HCT116 (cell line): Measurements from ENCODE around the gene TCF7L1. TPM values are rescaled to one million over a fixed set of nuclear protein-coding genes. Genes with fewer than 3 reads are reported as not detected.

Source experiments
- ATAC-seq: fragments of 200-7000 bp; cut with Tn5 transposase; 2 replicates; pipeline ENCODE4 v1.9.1; 2020; ENCODE audit warnings: mild to moderate bottlenecking, moderate library complexity
- BruUV-seq: library from RNA; stranded (reverse); fragments of 400-500 nt; replicated peaks from 2 replicates; lab custom pipeline; 2021; lab: Mats Ljungman, UMichigan
- CTCF ChIA-PET: fragments of 300-600 bp; sonication (Branson Sonifier 250); formaldehyde crosslinking; loops from one replicate; lab custom pipeline; 2021; ENCODE audit warnings: antibody characterized with exemption; lab: Charles Lee
- POLR2A ChIA-PET: fragments of 300-600, 350-600 bp; sonication (Branson Sonifier 250); formaldehyde crosslinking; loops from one replicate; lab custom pipeline; 2021; ENCODE audit warnings: antibody characterized with exemption; lab: Charles Lee
- RAD21 ChIA-PET, 2 experiments: fragments of 300-600 bp; sonication (Branson Sonifier 250); formaldehyde crosslinking; loops; one replicate each; lab custom pipeline; 2023; ENCODE audit warnings: low total read pairs in 2 of 2; ENCODE audit not compliant: uncharacterized antibody in 2 of 2, unreplicated experiment in 2 of 2, low non-redundant PET in 1 of 2; lab: Charles Lee
- DNase-seq: peaks from one replicate; pipeline ENCODE4 v3.0.0-alpha.2; 2010; ENCODE audit warnings: low read depth, low spot score
- H2AFZ ChIP-seq: fragments of 200-600 bp; shearing (Covaris generic), sonication (generic); 2 replicates; pipeline ENCODE4 v1.6.1; 2017; ENCODE audit warnings: low read depth, mixed run types, mixed read lengths, antibody characterized with exemption, low read length; ENCODE audit not compliant: poor library complexity, severe bottlenecking
- H3K27ac ChIP-seq: 2 replicates; pipeline ENCODE4 v1.5.1; 2012; ENCODE audit warnings: low read depth, low read length
- H3K27me3 ChIP-seq: fragments of 200-600 bp; sonication (generic); 2 replicates; pipeline ENCODE4 v1.6.1; 2016; ENCODE audit warnings: mixed run types, low read length, mixed read lengths; ENCODE audit not compliant: insufficient read depth
- H3K36me3 ChIP-seq, 2 experiments: fragments of 200-500 bp in 1 of 2; fragments of 200-600 bp in 1 of 2; sonication (Bioruptor generic) in 1 of 2; sonication (generic) in 1 of 2; 2 replicates each; pipeline versions ENCODE4 v1.5.1 to v1.6.1; 2014 to 2016; ENCODE audit warnings: low read length in 2 of 2, inconsistent platforms in 1 of 2, mixed read lengths in 1 of 2, mixed run types in 1 of 2; ENCODE audit not compliant: insufficient read depth in 2 of 2, control insufficient read depth in 1 of 2
- H3K4me1 ChIP-seq, 2 experiments: fragments of 200-600 bp in 1 of 2; sonication (generic) in 1 of 2; 2 replicates each; pipeline versions ENCODE4 v1.5.1 to v1.6.1; 2012 to 2017; ENCODE audit warnings: low read length in 2 of 2, inconsistent platforms in 1 of 2, mild to moderate bottlenecking in 1 of 2, mixed read lengths in 1 of 2, mixed run types in 1 of 2, moderate library complexity in 1 of 2; ENCODE audit not compliant: insufficient read depth in 2 of 2, control insufficient read depth in 1 of 2
- H3K4me2 ChIP-seq: fragments of 200-600 bp; sonication (generic); 2 replicates; pipeline ENCODE4 v1.6.1; 2017; ENCODE audit warnings: mixed run types, low read length, mixed read lengths
- H3K4me3 ChIP-seq, 2 experiments: fragments of 200-600 bp in 1 of 2; sonication (generic) in 1 of 2; replicated peaks in 1 of 2; 2 replicates each; pipeline ENCODE4 v1.5.1; 2011 to 2016; ENCODE audit warnings: low read length in 2 of 2, control low read depth in 1 of 2, low read depth in 1 of 2, mild to moderate bottlenecking in 1 of 2, mixed read lengths in 1 of 2, mixed run types in 1 of 2
- H3K79me2 ChIP-seq: fragments of 200-600 bp; sonication (generic); 2 replicates; pipeline ENCODE4 v1.6.1; 2017; ENCODE audit warnings: mild to moderate bottlenecking, mixed run types, low read length, moderate library complexity, mixed read lengths; ENCODE audit not compliant: insufficient read depth
- H3K9ac ChIP-seq: fragments of 200-600 bp; sonication (generic); 2 replicates; pipeline ENCODE4 v1.6.1; 2016; ENCODE audit warnings: low read length, mixed read lengths
- H3K9me2 ChIP-seq: fragments of 200-600 bp; sonication (generic), shearing (Covaris generic); 2 replicates; pipeline ENCODE4 v1.6.1; 2017; ENCODE audit warnings: mixed run types, mild to moderate bottlenecking, moderate library complexity; ENCODE audit not compliant: insufficient read depth
- H3K9me3 ChIP-seq, 2 experiments: fragments of 200-500 bp in 1 of 2; fragments of 200-600 bp in 1 of 2; sonication (Bioruptor generic) in 1 of 2; sonication (generic) in 1 of 2; 2 replicates each; pipeline ENCODE4 v1.6.1; 2014 to 2017; ENCODE audit warnings: low read length in 2 of 2, mixed read lengths in 2 of 2, inconsistent platforms in 1 of 2, low read depth in 1 of 2, mild to moderate bottlenecking in 1 of 2, mixed run types in 1 of 2, moderate library complexity in 1 of 2; ENCODE audit not compliant: control insufficient read depth in 1 of 2, insufficient read depth in 1 of 2
- H4K20me1 ChIP-seq: fragments of 200-600 bp; sonication (generic), shearing (Covaris generic); 2 replicates; pipeline ENCODE4 v1.6.1; 2017; ENCODE audit warnings: mixed run types, mild to moderate bottlenecking, moderate library complexity; ENCODE audit not compliant: insufficient read depth
- CEBPB ChIP-seq: IDR thresholded peaks from 2 replicates; pipeline ENCODE4 v1.6.1; 2012; ENCODE audit warnings: low read depth
- EGR1 ChIP-seq: IDR thresholded peaks from 2 replicates; pipeline ENCODE4 v1.6.1; 2012; ENCODE audit warnings: low read depth
- ELF1 ChIP-seq: IDR thresholded peaks from 2 replicates; pipeline ENCODE4 v1.6.1; 2012; ENCODE audit warnings: low read depth, borderline replicate concordance
- EZH2 ChIP-seq: fragments of 200-600 bp; sonication (generic); IDR thresholded peaks from 2 replicates; pipeline ENCODE4 v1.6.1; 2017; ENCODE audit warnings: antibody characterized with exemption, mixed run types
- EZH2phosphoT487 ChIP-seq: fragments of 200-600 bp; IDR thresholded peaks from 2 replicates; pipeline ENCODE4 v1.6.1; 2018; ENCODE audit warnings: antibody characterized with exemption, borderline replicate concordance
- JUND ChIP-seq: IDR thresholded peaks from 2 replicates; pipeline ENCODE4 v1.6.1; 2012
- MAX ChIP-seq: IDR thresholded peaks from 2 replicates; pipeline ENCODE4 v1.6.1; 2012
- POLR2A ChIP-seq: IDR thresholded peaks from 2 replicates; pipeline ENCODE4 v1.7.0; 2011; ENCODE audit warnings: borderline replicate concordance; ENCODE audit not compliant: insufficient read depth, insufficient read length; ENCODE audit errors: extremely low read depth
- POLR2AphosphoS5 ChIP-seq: IDR thresholded peaks from 2 replicates; pipeline ENCODE4 v1.6.1; 2011; ENCODE audit warnings: mild to moderate bottlenecking, low read depth, low read length, moderate library complexity
- REST ChIP-seq: IDR thresholded peaks from 2 replicates; pipeline ENCODE4 v1.6.1; 2012; ENCODE audit warnings: low read depth
- SIN3A ChIP-seq: IDR thresholded peaks from 2 replicates; pipeline ENCODE4 v1.6.1; 2012; ENCODE audit warnings: low read depth
- SRF ChIP-seq: IDR thresholded peaks from 2 replicates; pipeline ENCODE4 v1.6.1; 2012; ENCODE audit warnings: low read depth
- TCF7L2 ChIP-seq: IDR thresholded peaks from 2 replicates; pipeline ENCODE4 v1.7.0; 2011; ENCODE audit warnings: borderline replicate concordance, inconsistent platforms; ENCODE audit not compliant: insufficient read depth, insufficient read length; ENCODE audit errors: extremely low read depth
- ZFX ChIP-seq: fragments of 450-650 bp; IDR thresholded peaks from 2 replicates; pipeline ENCODE4 v1.6.1; 2017
- intact Hi-C: fragments of 100-400 bp; cut with micrococcal nuclease; formaldehyde crosslinking; loops from 2 replicates; pipeline ENCODE4 v1.10.0; 2022
- total RNA-seq: library from RNA; stranded (reverse); gene quantifications from one replicate; pipeline ENCODE4 v1.2.1, GENCODE V29; 2021; ENCODE audit not compliant: unreplicated experiment
- TF ChIP-seq, protein P1 (sequence below), 3 experiments: fragments of 200-600 bp in 1 of 3; sonication (generic) in 1 of 3; IDR thresholded peaks in 2 of 3; conservative IDR thresholded peaks in 1 of 3; 2 replicates each; pipeline ENCODE4 v1.5.1; 2012 to 2017; ENCODE audit warnings: low read depth in 2 of 3, low read length in 2 of 3, antibody characterized with exemption in 1 of 3, borderline replicate concordance in 1 of 3, control low read depth in 1 of 3, mild to moderate bottlenecking in 1 of 3, mixed read lengths in 1 of 3, mixed run types in 1 of 3, moderate library complexity in 1 of 3; ENCODE audit not compliant: insufficient read depth in 1 of 3

TCF7L1 gene
- total RNA-seq, 1 experiment from 2014 or later, result 10.3 TPM

GRCh38 chr2:85137156-85137555, 4.0 kb downstream of the TCF7L1 start:
- no TSS peak for BruUV-seq
- no peaks in the 10 kb centered on the region for H3K27me3 ChIP-seq
- no peak for TF ChIP-seq MAX
- no peak for TF ChIP-seq CEBPB
- TF ChIP-seq POLR2A, result no peak
- TF ChIP-seq JUND, result no peak
- TF ChIP-seq, all 23 proteins: peak for 0
- H4K20me1 ChIP-seq, result no peaks in the 10 kb centered on the region
- no peak for DNase-seq
- no peak overlapping the region for H3K4me3 ChIP-seq
- RAD21 ChIA-PET, result no interaction called here
- H3K4me2 ChIP-seq, result no peak overlapping the region
- H2AFZ ChIP-seq, result no peak overlapping the region
- no peaks in the 10 kb centered on the region for H3K36me3 ChIP-seq
- CTCF ChIA-PET, result no interaction called here
- POLR2A ChIA-PET, result no interaction called here
- no peak for ATAC-seq
- peaks cover 6 to 13% of the 10 kb centered on the region in 2 experiments; a peak in 3 of 4 replicates for H3K4me1 ChIP-seq
- H3K9me2 ChIP-seq, result no peaks in the 10 kb centered on the region
- H3K27ac ChIP-seq, result no peak overlapping the region
- H3K79me2 ChIP-seq, result no peaks in the 10 kb centered on the region; the same call in 1 of the 2 replicates
- H3K9me3 ChIP-seq, result no peaks in the 10 kb centered on the region
- no peak overlapping the region for H3K9ac ChIP-seq
- intact Hi-C loops, result no loop called here

- ATAC-seq (no peak), DNase-seq (no peak)
- Histone ChIP-seq H2AFZ (no peak overlapping the region), H3K9me2 (no peaks in the 10 kb centered on the region), H3K4me3 (no peak overlapping the region), H3K9me3 (no peaks in the 10 kb centered on the region), H3K27ac (no peak overlapping the region), H3K4me2 (no peak overlapping the region), H3K27me3 (no peaks in the 10 kb centered on the region), H3K79me2 (no peaks in the 10 kb centered on the region), H4K20me1 (no peaks in the 10 kb centered on the region), H3K9ac (no peak overlapping the region), H3K36me3 (no peaks in the 10 kb centered on the region), H3K4me1 (no peaks in the 10 kb centered on the region)
- intact Hi-C loops, result no loop called here
- RAD21 ChIA-PET, result no interaction called here
- CTCF ChIA-PET, result no interaction called here
- POLR2A ChIA-PET, result no interaction called here
- TF ChIP-seq POLR2AphosphoS5 (no peak), SIN3A (no peak), EZH2 (no peak), POLR2A (no peak), EGR1 (no peak), TCF7L2 (no peak), ZFX (no peak), JUND (no peak), REST (no peak), EZH2phosphoT487 (no peak), ELF1 (no peak), MAX (no peak), SRF (no peak)
- TF ChIP-seq, protein P1, sequence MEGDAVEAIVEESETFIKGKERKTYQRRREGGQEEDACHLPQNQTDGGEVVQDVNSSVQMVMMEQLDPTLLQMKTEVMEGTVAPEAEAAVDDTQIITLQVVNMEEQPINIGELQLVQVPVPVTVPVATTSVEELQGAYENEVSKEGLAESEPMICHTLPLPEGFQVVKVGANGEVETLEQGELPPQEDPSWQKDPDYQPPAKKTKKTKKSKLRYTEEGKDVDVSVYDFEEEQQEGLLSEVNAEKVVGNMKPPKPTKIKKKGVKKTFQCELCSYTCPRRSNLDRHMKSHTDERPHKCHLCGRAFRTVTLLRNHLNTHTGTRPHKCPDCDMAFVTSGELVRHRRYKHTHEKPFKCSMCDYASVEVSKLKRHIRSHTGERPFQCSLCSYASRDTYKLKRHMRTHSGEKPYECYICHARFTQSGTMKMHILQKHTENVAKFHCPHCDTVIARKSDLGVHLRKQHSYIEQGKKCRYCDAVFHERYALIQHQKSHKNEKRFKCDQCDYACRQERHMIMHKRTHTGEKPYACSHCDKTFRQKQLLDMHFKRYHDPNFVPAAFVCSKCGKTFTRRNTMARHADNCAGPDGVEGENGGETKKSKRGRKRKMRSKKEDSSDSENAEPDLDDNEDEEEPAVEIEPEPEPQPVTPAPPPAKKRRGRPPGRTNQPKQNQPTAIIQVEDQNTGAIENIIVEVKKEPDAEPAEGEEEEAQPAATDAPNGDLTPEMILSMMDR (IDR thresholded peaks at IDR 0.05 in 2 of 3, conservative IDR thresholded peaks at IDR 0.05 in 1 of 3; ENCODE audit: borderline replicate concordance in 1 of 3, insufficient read depth in 1 of 3, low read depth in 2 of 3, low read length in 2 of 3), result no peak
- BruUV-seq, result no TSS peak
Observed at GRCh38 chr2:85143463-85144082, 10.4 kb downstream of the TCF7L1 start.
